T-cell (primary cell): ENCODE results near the gene DSCAM. TPM values are rescaled to one million over a fixed set of nuclear protein-coding genes. Genes with fewer than 3 reads are reported as not detected.
A peak's percentile ranks its signal among the peaks of the same experiment; 100 is the strongest.

Experiments
- ATAC-seq, 4 experiments: fragments of 200-7000 bp in 3 of 4; fragments of 150-1000 bp in 1 of 4; cut with Tn5 transposase; replicated peaks in 1 of 4; 1 replicate in 3 of 4; 2 replicates in 1 of 4; pipeline ENCODE4 v1.10.0; 2021; ENCODE audit warnings: moderate library complexity in 3 of 4, mild to moderate bottlenecking in 2 of 4, moderate number of reproducible peaks in 1 of 4
- CTCF ChIA-PET, 2 donors: fragments of 300-600 bp; sonication (Branson Sonifier 250); formaldehyde crosslinking; loops; one replicate each; lab custom pipeline; 2022; ENCODE audit warnings: antibody characterized with exemption in 2 of 2; lab: Charles Lee
- POLR2A ChIA-PET, 2 donors: fragments of 300-600 bp; sonication (Branson Sonifier 250); formaldehyde crosslinking; loops; one replicate each; lab custom pipeline; 2022; ENCODE audit warnings: antibody characterized with exemption in 2 of 2; lab: Charles Lee
- DNase-seq, 35 experiments: peaks; one replicate each; pipeline versions ENCODE4 v3.0.0 to v3.0.0-alpha.2; 2013 to 2023
- H3K27ac ChIP-seq: one replicate; pipeline ENCODE4 v1.5.1; 2013; ENCODE audit warnings: low read length
- H3K27me3 ChIP-seq, 2 experiments: replicated peaks in 1 of 2; 1 replicate in 1 of 2; 2 replicates in 1 of 2; pipeline versions ENCODE4 v1.6.1 to v1.7.0; 2013; ENCODE audit warnings: low read length in 1 of 2, mixed read lengths in 1 of 2; ENCODE audit not compliant: control insufficient read depth in 2 of 2, insufficient read depth in 2 of 2; ENCODE audit errors: extremely low read depth in 1 of 2
- H3K36me3 ChIP-seq, 2 donors: 1 replicate in 1 of 2; 2 replicates in 1 of 2; pipeline versions ENCODE4 v1.6.1 to v1.7.0; 2013; ENCODE audit warnings: low read length in 1 of 2; ENCODE audit not compliant: control insufficient read depth in 2 of 2, insufficient read depth in 1 of 2; ENCODE audit errors: extremely low read depth in 1 of 2
- H3K4me1 ChIP-seq, 2 experiments: 1 replicate in 1 of 2; 2 replicates in 1 of 2; pipeline versions ENCODE4 v1.6.1 to v1.7.0; 2013; ENCODE audit warnings: low read length in 2 of 2, mixed read lengths in 1 of 2; ENCODE audit not compliant: insufficient read depth in 2 of 2, control insufficient read depth in 1 of 2; ENCODE audit errors: extremely low read depth in 1 of 2
- H3K4me3 ChIP-seq, 2 donors: 1 replicate in 1 of 2; 2 replicates in 1 of 2; pipeline versions ENCODE4 v1.5.1 to v1.7.0; 2013; ENCODE audit warnings: mild to moderate bottlenecking in 2 of 2, low read length in 1 of 2, moderate library complexity in 1 of 2; ENCODE audit not compliant: control insufficient read depth in 1 of 2; ENCODE audit errors: extremely low read depth in 1 of 2
- H3K9me3 ChIP-seq: 2 replicates; pipeline ENCODE4 v1.7.0; 2013
- H3K27ac Mint-ChIP-seq, 2 donors: one replicate each; pipeline ENCODE4 v1.8.0; 2020 to 2021; ENCODE audit warnings: mild to moderate bottlenecking in 2 of 2, mixed read lengths in 2 of 2
- H3K27me3 Mint-ChIP-seq, 2 donors: one replicate each; pipeline ENCODE4 v1.8.0; 2021 to 2022; ENCODE audit warnings: mixed read lengths in 2 of 2
- H3K36me3 Mint-ChIP-seq: one replicate; pipeline ENCODE4 v1.8.0; 2021; ENCODE audit warnings: mixed read lengths
- H3K4me1 Mint-ChIP-seq, 3 donors: one replicate each; pipeline ENCODE4 v1.8.0; 2020 to 2022; ENCODE audit warnings: mixed read lengths in 3 of 3, mild to moderate bottlenecking in 1 of 3
- H3K4me3 Mint-ChIP-seq, 3 donors: one replicate each; pipeline ENCODE4 v1.8.0; 2020 to 2022; ENCODE audit warnings: mild to moderate bottlenecking in 3 of 3, mixed read lengths in 3 of 3, moderate library complexity in 3 of 3
- H3K9me3 Mint-ChIP-seq, 3 donors: one replicate each; pipeline ENCODE4 v1.8.0; 2020 to 2022; ENCODE audit warnings: mixed read lengths in 3 of 3
- WGBS: methylation state at CpG from one replicate; pipeline ENCODE4 v1.1.5; 2013; ENCODE audit warnings: missing lambda C conversion rate; ENCODE audit not compliant: insufficient coverage; 5-methylcytosine and 5-hydroxymethylcytosine counted together
- total RNA-seq, 35 experiments: library from RNA in 6 of 35; stranded (reverse) in 6 of 35; fragments of 120-200 nt in 1 of 35; gene quantifications; one replicate each; pipeline versions ENCODE4 v1.2.1 to v1.2.4 and lab custom pipeline; 2013 to 2026

The DSCAM gene
- total RNA-seq, 5 donors from 2014 or later (not counting 1 experiment from before 2014, with no cell fraction given) = not detected

GRCh38 chr21:40386981-40387747, 459.8 kb downstream of the DSCAM start:
- H3K9me3 ChIP-seq = no peaks in the 10 kb centered on the region
- no peaks in the 10 kb centered on the region for H3K4me1 ChIP-seq
- H3K36me3 ChIP-seq = no peaks in the 10 kb centered on the region
- no peaks in the 10 kb centered on the region for H3K4me1 Mint-ChIP-seq
- peaks cover 0 to 3% (median 0%) of the 10 kb centered on the region in 3 donors for H3K9me3 Mint-ChIP-seq
- no peak overlapping the region for H3K27ac Mint-ChIP-seq
- H3K4me3 Mint-ChIP-seq = no peak overlapping the region
- H3K27ac ChIP-seq = no peak overlapping the region
- DNase-seq = no peak
- ChIA-PET CTCF (no interaction called here), POLR2A (no interaction called here)
- peaks cover 0 to 16% of the 10 kb centered on the region in 2 donors for H3K27me3 Mint-ChIP-seq
- no peaks in the 10 kb centered on the region for H3K36me3 Mint-ChIP-seq
- no peak for ATAC-seq
- no peak overlapping the region for H3K4me3 ChIP-seq
- H3K27me3 ChIP-seq = no peaks in the 10 kb centered on the region
- WGBS = no CpG with 5 or more reads among the region's 2 CpGs

GRCh38 chr21:40386294-40386911, 460.6 kb downstream of the DSCAM start:
- DNase-seq (peak in 5 of 35 experiments; percentile 0 to 14 (median 2)), ATAC-seq (no peak)
- Histone ChIP-seq H3K27me3 (no peaks in the 10 kb centered on the region), H3K36me3 (no peaks in the 10 kb centered on the region), H3K4me1 (no peaks in the 10 kb centered on the region), H3K4me3 (no peak overlapping the region), H3K9me3 (no peaks in the 10 kb centered on the region), H3K27ac (no peak overlapping the region)
- H3K27ac Mint-ChIP-seq = no peak overlapping the region
- H3K4me1 Mint-ChIP-seq = no peaks in the 10 kb centered on the region
- H3K27me3 Mint-ChIP-seq = peaks cover 0 to 14% of the 10 kb centered on the region in 2 donors
- 10% methylated on average over 16 of the region's 23 CpGs for WGBS
- ChIA-PET CTCF (no interaction called here), POLR2A (no interaction called here)
- peaks cover 0 to 3% (median 0%) of the 10 kb centered on the region in 3 donors for H3K9me3 Mint-ChIP-seq
- no peak overlapping the region for H3K4me3 Mint-ChIP-seq
- no peaks in the 10 kb centered on the region for H3K36me3 Mint-ChIP-seq

- ChIA-PET POLR2A (no interaction called here), CTCF (no interaction called here)
- Histone ChIP-seq H3K27me3 (no peaks in the 10 kb centered on the region), H3K4me1 (no peaks in the 10 kb centered on the region), H3K27ac (no peak overlapping the region), H3K4me3 (no peak overlapping the region), H3K9me3 (no peaks in the 10 kb centered on the region), H3K36me3 (no peaks in the 10 kb centered on the region)
- Mint-ChIP-seq H3K9me3 (peaks cover 0 to 3% (median 0%) of the 10 kb centered on the region in 3 donors), H3K27ac (no peak overlapping the region), H3K4me1 (no peaks in the 10 kb centered on the region), H3K27me3 (peaks cover 0 to 10% of the 10 kb centered on the region in 2 donors), H3K4me3 (no peak overlapping the region), H3K36me3 (no peaks in the 10 kb centered on the region)
- WGBS = 85% methylated on average over 4 of the region's 6 CpGs
- no peak for DNase-seq
- no peak for ATAC-seq
These were observed 461.1 kb downstream of the DSCAM start for GRCh38 chr21:40385883-40386282.

GRCh38 chr21:40383951-40384350, 463.0 kb downstream of the DSCAM start:
- ChIA-PET CTCF (no interaction called here), POLR2A (no interaction called here)
- H3K36me3 ChIP-seq = no peaks in the 10 kb centered on the region
- Mint-ChIP-seq H3K27me3 (peaks cover 0 to 7% of the 10 kb centered on the region in 2 donors), H3K4me1 (no peaks in the 10 kb centered on the region), H3K36me3 (no peaks in the 10 kb centered on the region), H3K4me3 (no peak overlapping the region), H3K27ac (no peak overlapping the region), H3K9me3 (peaks cover 0 to 14% (median 2%) of the 10 kb centered on the region in 3 donors)
- DNase-seq (no peak), ATAC-seq (no peak)
- H3K4me3 ChIP-seq = no peak overlapping the region
- no peaks in the 10 kb centered on the region for H3K9me3 ChIP-seq
- WGBS = 86% methylated on average over 4 of the region's 5 CpGs
- no peaks in the 10 kb centered on the region for H3K27me3 ChIP-seq
- no peaks in the 10 kb centered on the region for H3K4me1 ChIP-seq
- H3K27ac ChIP-seq = no peak overlapping the region

- Histone ChIP-seq H3K27me3 (no peaks in the 10 kb centered on the region), H3K27ac (no peak overlapping the region), H3K4me1 (no peaks in the 10 kb centered on the region), H3K4me3 (no peak overlapping the region), H3K36me3 (no peaks in the 10 kb centered on the region), H3K9me3 (no peaks in the 10 kb centered on the region)
- Mint-ChIP-seq H3K4me1 (no peaks in the 10 kb centered on the region), H3K27ac (no peak overlapping the region), H3K9me3 (peaks cover 0 to 28% (median 2%) of the 10 kb centered on the region in 3 donors), H3K27me3 (peaks cover 0 to 3% of the 10 kb centered on the region in 2 donors), H3K4me3 (no peak overlapping the region), H3K36me3 (no peaks in the 10 kb centered on the region)
- DNase-seq (no peak), ATAC-seq (no peak)
- ChIA-PET CTCF (no interaction called here), POLR2A (no interaction called here)
- 93% methylated on average over 2 of the region's 5 CpGs for WGBS
These were observed 465.8 kb downstream of the DSCAM start for GRCh38 chr21:40381111-40381510.

- CTCF ChIA-PET = no interaction called here
- 71% methylated on average over 2 of the region's 11 CpGs for WGBS
These were observed 466.8 kb downstream of the DSCAM start for GRCh38 chr21:40379881-40380810.

More at GRCh38 chr21:40379881-40380810, 466.8 kb downstream of the DSCAM start:
- no peak for ATAC-seq
- Mint-ChIP-seq H3K36me3 (no peaks in the 10 kb centered on the region), H3K4me1 (no peaks in the 10 kb centered on the region), H3K9me3 (peaks cover 2 to 28% (median 5%) of the 10 kb centered on the region in 3 donors), H3K27ac (no peak overlapping the region), H3K27me3 (no peaks in the 10 kb centered on the region), H3K4me3 (no peak overlapping the region)
- no peak overlapping the region for H3K4me3 ChIP-seq
- no peaks in the 10 kb centered on the region for H3K4me1 ChIP-seq
- no peak for DNase-seq
- no peak overlapping the region for H3K27ac ChIP-seq
- no peaks in the 10 kb centered on the region for H3K36me3 ChIP-seq
- no peaks in the 10 kb centered on the region for H3K9me3 ChIP-seq
- H3K27me3 ChIP-seq = no peaks in the 10 kb centered on the region
- POLR2A ChIA-PET = no interaction called here
